Endothelial cell of umbilical vein (primary cell): ENCODE measurements around the gene VEPH1. TPM values are rescaled to one million over a fixed set of nuclear protein-coding genes. Genes with fewer than 3 reads are reported as not detected.

Source experiments
- BruUV-seq: library from RNA; stranded (reverse); fragments of 400-500 nt; replicated peaks from 2 replicates; lab custom pipeline; 2021; lab: Mats Ljungman, UMichigan
- CTCF ChIA-PET: fragments of 300-600, 350-600 bp; sonication (Branson Sonifier 250); formaldehyde crosslinking; loops from one replicate; lab custom pipeline; 2021; ENCODE audit warnings: antibody characterized with exemption, inconsistent platforms; lab: Charles Lee
- POLR2A ChIA-PET: fragments of 300-600, 350-600 bp; sonication (Branson Sonifier 250); formaldehyde crosslinking; loops from one replicate; lab custom pipeline; 2021; ENCODE audit warnings: antibody characterized with exemption, inconsistent platforms; lab: Charles Lee
- DNase-seq: peaks from one replicate; pipeline ENCODE4 v3.0.0-alpha.2; 2011; ENCODE audit warnings: low read depth, low spot score
- FAIRE-seq: peaks from 2 replicates; lab custom pipeline; 2011; peaks lifted over from hg19 to GRCh38; lab: Jason Lieb, UNC
- H2AFZ ChIP-seq: 2 replicates; pipeline ENCODE4 v1.6.0; 2012; ENCODE audit warnings: low read depth, low read length, control low read depth, inconsistent platforms
- H3K27ac ChIP-seq: 2 replicates; pipeline ENCODE4 v1.5.1; 2011; ENCODE audit warnings: low read depth, mild to moderate bottlenecking, control low read depth, low read length, moderate library complexity; ENCODE audit not compliant: insufficient read depth
- H3K27me3 ChIP-seq, 2 experiments: 2 replicates each; pipeline versions ENCODE4 v1.6.0 to v1.6.1; 2011; ENCODE audit warnings: low read length in 2 of 2, mixed read lengths in 1 of 2; ENCODE audit not compliant: control insufficient read depth in 2 of 2, insufficient read depth in 2 of 2
- H3K36me3 ChIP-seq, 2 experiments: 2 replicates in 1 of 2; 3 replicates in 1 of 2; pipeline ENCODE4 v1.5.1; 2011; ENCODE audit warnings: low read length in 2 of 2, mild to moderate bottlenecking in 1 of 2, moderate library complexity in 1 of 2; ENCODE audit not compliant: control insufficient read depth in 2 of 2, insufficient read depth in 2 of 2; ENCODE audit errors: extremely low read depth in 1 of 2
- H3K4me1 ChIP-seq: 3 replicates; pipeline ENCODE4 v1.5.1; 2011; ENCODE audit warnings: mild to moderate bottlenecking, low read length; ENCODE audit not compliant: control insufficient read depth, insufficient read depth; ENCODE audit errors: extremely low read depth
- H3K4me2 ChIP-seq: 2 replicates; pipeline ENCODE4 v1.6.1; 2011; ENCODE audit warnings: low read length, control low read depth, mixed read lengths; ENCODE audit not compliant: insufficient read depth
- H3K4me3 ChIP-seq, 3 experiments: fragments of 200-600 bp in 1 of 3; sonication (generic), shearing (Covaris generic) in 1 of 3; replicated peaks in 1 of 3; 2 replicates each; pipeline ENCODE4 v1.5.1; 2011 to 2016; ENCODE audit warnings: control low read depth in 3 of 3, low read length in 3 of 3, mild to moderate bottlenecking in 2 of 3, inconsistent platforms in 1 of 3, low read depth in 1 of 3, moderate library complexity in 1 of 3; ENCODE audit not compliant: insufficient read depth in 1 of 3
- H3K79me2 ChIP-seq: 2 replicates; pipeline ENCODE4 v1.6.0; 2012; ENCODE audit warnings: low read length, inconsistent platforms; ENCODE audit not compliant: control insufficient read depth, insufficient read depth
- H3K9ac ChIP-seq: replicated peaks from 2 replicates; pipeline ENCODE3; 2011; ENCODE audit warnings: low read length, control low read depth; ENCODE audit not compliant: insufficient read depth; ENCODE audit errors: extremely low read depth
- H3K9me1 ChIP-seq: replicated peaks from 3 replicates; pipeline ENCODE4 v1.6.0; 2011; ENCODE audit warnings: mild to moderate bottlenecking, low read length; ENCODE audit not compliant: control insufficient read depth, insufficient read depth; ENCODE audit errors: extremely low read depth
- H3K9me3 ChIP-seq: replicated peaks from 2 replicates; pipeline ENCODE4 v1.5.1; 2012; ENCODE audit warnings: low read length, inconsistent platforms; ENCODE audit not compliant: control insufficient read depth, insufficient read depth
- H4K20me1 ChIP-seq: replicated peaks from 2 replicates; pipeline ENCODE3; 2011; ENCODE audit warnings: mild to moderate bottlenecking, low read length; ENCODE audit not compliant: control insufficient read depth, insufficient read depth; ENCODE audit errors: extremely low read depth
- CTCF ChIP-seq, 2 donors: IDR thresholded peaks; 1 replicate in 1 of 2; 2 replicates in 1 of 2; pipeline ENCODE4 v1.5.1; 2011; ENCODE audit warnings: low read length in 2 of 2, mild to moderate bottlenecking in 2 of 2, moderate library complexity in 2 of 2, control low read depth in 1 of 2, inconsistent platforms in 1 of 2, low read depth in 1 of 2; ENCODE audit not compliant: insufficient read depth in 1 of 2; ENCODE audit errors: extremely low read depth in 1 of 2
- EZH2 ChIP-seq: IDR thresholded peaks from 2 replicates; pipeline ENCODE4 v1.6.1; 2012; ENCODE audit warnings: borderline replicate concordance, low read depth, mild to moderate bottlenecking, moderate library complexity, low read length, inconsistent platforms; ENCODE audit not compliant: severe bottlenecking
- FOS ChIP-seq: IDR thresholded peaks from 2 replicates; pipeline ENCODE4 v1.6.1; 2011; ENCODE audit warnings: mild to moderate bottlenecking, low read length, moderate library complexity, borderline replicate concordance; ENCODE audit not compliant: insufficient read depth
- GATA2 ChIP-seq: IDR thresholded peaks from 2 replicates; pipeline ENCODE4 v1.7.0; 2011; ENCODE audit warnings: low read depth, mild to moderate bottlenecking, moderate library complexity, mixed read lengths, low read length; ENCODE audit not compliant: insufficient read length, insufficient read depth
- JUN ChIP-seq: IDR thresholded peaks from 2 replicates; pipeline ENCODE4 v1.6.1; 2011; ENCODE audit warnings: borderline replicate concordance, low read depth; ENCODE audit not compliant: insufficient read length, insufficient read depth
- MAX ChIP-seq: IDR thresholded peaks from 2 replicates; pipeline ENCODE4 v1.6.1; 2011; ENCODE audit not compliant: insufficient read depth, insufficient read length
- MYC ChIP-seq: IDR thresholded peaks from one replicate; pipeline ENCODE4 v1.6.1; 2011; ENCODE audit warnings: mild to moderate bottlenecking, low read depth, low read length
- POLR2A ChIP-seq: IDR thresholded peaks from 2 replicates; pipeline ENCODE4 v1.6.1; 2012; ENCODE audit warnings: low read depth, mild to moderate bottlenecking, control low read depth, low read length
- POLR2AphosphoS5 ChIP-seq: IDR thresholded peaks from 2 replicates; pipeline ENCODE4 v1.6.1; 2012; ENCODE audit warnings: low read depth, mild to moderate bottlenecking, control low read depth, low read length, moderate library complexity; ENCODE audit not compliant: insufficient read depth
- dilution Hi-C: fragments of 300-500 bp; cut with MboI; formaldehyde crosslinking; loops from one replicate; pipeline ENCODE4 v1.15.0; 2019; ENCODE audit warnings: low sequenced_read_pairs; ENCODE audit not compliant: extremely low pct_ligation_motif_present
- intact Hi-C: fragments of 100-400 bp; cut with micrococcal nuclease; formaldehyde crosslinking; loops from one replicate; pipeline ENCODE4 v1.10.0; 2022
- polyA plus RNA-seq, 4 experiments: library from polyadenylated mRNA; depleted of rRNA in 3 of 4; stranded (reverse) in 3 of 4; unstranded in 1 of 4; fragments of >200 nt; gene quantifications; 2 replicates each; pipeline versions ENCODE4 v1.2.1 to v1.2.3, GENCODE V29; 2011 to 2012; ENCODE audit warnings: missing spikeins in 1 of 4
- total RNA-seq: library from RNA; stranded (reverse); gene quantifications from 2 replicates; pipeline ENCODE4 v1.2.3, GENCODE V29; 2021

Gene VEPH1
- total and polyA plus RNA-seq, 2 donors (not counting 3 experiments of a cell fraction or from before 2014, with no cell fraction given), result 42.9 to 136 TPM

GRCh38 chr3:157265931-157266330, 237.3 kb downstream of the VEPH1 start:
- H4K20me1 ChIP-seq, result no peaks in the 10 kb centered on the region
- H3K9me1 ChIP-seq, result no peaks in the 10 kb centered on the region
- intact Hi-C loops, result no loop called here
- no peaks in the 10 kb centered on the region for H3K27me3 ChIP-seq
- H3K4me3 ChIP-seq, result no peak overlapping the region
- ChIA-PET CTCF (interaction anchor here (1.1 kb wide), 1 partner anchor 62 kb away, joined by 3 read pairs; no protein-coding TSS in a partner anchor), POLR2A (no interaction called here)
- BruUV-seq, result no TSS peak
- no peak for TF ChIP-seq POLR2A
- no peak for TF ChIP-seq MAX
- no peak for TF ChIP-seq POLR2AphosphoS5
- TF ChIP-seq EZH2, result no peak
- TF ChIP-seq FOS, result no peak
- TF ChIP-seq MYC, result no peak
- TF ChIP-seq CTCF (IDR thresholded peaks at IDR 0.05; ENCODE audit: extremely low read depth in 1 of 2, insufficient read depth in 1 of 2, low read depth in 1 of 2, low read length in 2 of 2), result no peak
- no peak for TF ChIP-seq GATA2
- no peak for TF ChIP-seq JUN
- FAIRE-seq (no peak), DNase-seq (no peak)
- no peak overlapping the region for H3K4me2 ChIP-seq
- H3K9me3 ChIP-seq, result no peaks in the 10 kb centered on the region
- peaks cover 2 to 7% of the 10 kb centered on the region in 2 experiments for H3K36me3 ChIP-seq
- H3K4me1 ChIP-seq, result peaks cover 17% of the 10 kb centered on the region
- H3K79me2 ChIP-seq, result no peaks in the 10 kb centered on the region
- H3K9ac ChIP-seq, result no peak overlapping the region
- dilution Hi-C loops, result no loop called here
- no peak overlapping the region for H3K27ac ChIP-seq
- no peak overlapping the region for H2AFZ ChIP-seq
